CD8-positive, alpha-beta memory T cell (primary cell): ENCODE data around the gene NELFCD. TPM values are rescaled to one million over a fixed set of nuclear protein-coding genes. Genes with fewer than 3 reads are reported as not detected.
"Not testable (repeated sequence)": the region's sequence is repeated elsewhere in the genome, so short reads cannot be mapped to it uniquely, and the experiment has no call there.

ENCODE experiments used
- CTCF ChIA-PET: fragments of 350-600 bp; sonication (Branson Sonifier 250); formaldehyde crosslinking; loops from one replicate; lab custom pipeline; 2021; ENCODE audit warnings: antibody characterized with exemption; lab: Charles Lee
- POLR2A ChIA-PET: fragments of 350-600 bp; sonication (Branson Sonifier 250); formaldehyde crosslinking; loops from one replicate; lab custom pipeline; 2021; ENCODE audit warnings: antibody characterized with exemption; lab: Charles Lee
- DNase-seq, 5 donors: peaks; one replicate each; pipeline versions ENCODE4 v3.0.0 to v3.0.0-alpha.2; 2020 to 2022; ENCODE audit warnings: mixed read lengths in 1 of 5
- H3K27ac ChIP-seq: one replicate; pipeline ENCODE4 v1.7.0; 2013; ENCODE audit warnings: low read depth, mild to moderate bottlenecking, low read length, moderate library complexity
- H3K27me3 ChIP-seq: 2 replicates; pipeline ENCODE4 v1.7.0; 2013; ENCODE audit warnings: low read length, mild to moderate bottlenecking; ENCODE audit not compliant: insufficient read depth, poor library complexity, severe bottlenecking
- H3K36me3 ChIP-seq: 2 replicates; pipeline ENCODE4 v1.7.0; 2013; ENCODE audit warnings: mild to moderate bottlenecking, low read length, moderate library complexity; ENCODE audit not compliant: insufficient read depth
- H3K4me1 ChIP-seq: 2 replicates; pipeline ENCODE4 v1.7.0; 2013; ENCODE audit warnings: mild to moderate bottlenecking, low read length, moderate library complexity; ENCODE audit not compliant: insufficient read depth
- H3K4me3 ChIP-seq: 2 replicates; pipeline ENCODE4 v1.7.0; 2013; ENCODE audit warnings: mild to moderate bottlenecking, low read length
- H3K9me3 ChIP-seq: 2 replicates; pipeline ENCODE4 v1.7.0; 2013; ENCODE audit warnings: mild to moderate bottlenecking, low read length
- H3K27ac Mint-ChIP-seq, 8 donors: one replicate each; pipeline ENCODE4 v1.8.0; 2020 to 2021; ENCODE audit warnings: mixed read lengths in 8 of 8, mild to moderate bottlenecking in 6 of 8, inconsistent platforms in 3 of 8, moderate library complexity in 3 of 8
- H3K27me3 Mint-ChIP-seq, 2 donors: one replicate each; pipeline ENCODE4 v1.8.0; 2020 to 2021; ENCODE audit warnings: mixed read lengths in 2 of 2, mild to moderate bottlenecking in 1 of 2, moderate library complexity in 1 of 2
- H3K36me3 Mint-ChIP-seq, 3 donors: one replicate each; pipeline ENCODE4 v1.8.0; 2020 to 2021; ENCODE audit warnings: mixed read lengths in 3 of 3, inconsistent platforms in 1 of 3, mild to moderate bottlenecking in 1 of 3
- H3K4me1 Mint-ChIP-seq, 3 donors: one replicate each; pipeline ENCODE4 v1.8.0; 2020 to 2021; ENCODE audit warnings: mixed read lengths in 3 of 3, inconsistent platforms in 1 of 3, mild to moderate bottlenecking in 1 of 3
- H3K4me3 Mint-ChIP-seq, 7 donors: one replicate each; pipeline ENCODE4 v1.8.0; 2020 to 2021; ENCODE audit warnings: mixed read lengths in 7 of 7, mild to moderate bottlenecking in 6 of 7, moderate library complexity in 4 of 7, inconsistent platforms in 2 of 7
- H3K9me3 Mint-ChIP-seq, 5 donors: one replicate each; pipeline ENCODE4 v1.8.0; 2020 to 2022; ENCODE audit warnings: mixed read lengths in 5 of 5, mild to moderate bottlenecking in 3 of 5, moderate library complexity in 2 of 5, inconsistent platforms in 1 of 5
- polyA plus RNA-seq: library from polyadenylated mRNA; unstranded; fragments of 300-500 nt; fragmentation: Illumina TruSeq; gene quantifications from one replicate; pipeline ENCODE4 v1.2.3, GENCODE V29; 2021
- total RNA-seq, 2 experiments: library from RNA; stranded (reverse); gene quantifications; one replicate each; pipeline ENCODE4 v1.2.3, GENCODE V29; 2021

Gene NELFCD
- total and polyA plus RNA-seq, 3 experiments from 2014 or later, result 78.1 to 108 (median 101) TPM

- H3K4me1 ChIP-seq, result no peaks in the 10 kb centered on the region
- Mint-ChIP-seq H3K9me3 (peaks cover 0 to 21% (median 18%) of the 10 kb centered on the region in 5 donors), H3K36me3 (peaks cover 0 to 17% (median 0%) of the 10 kb centered on the region in 3 donors), H3K27ac (peak overlapping the region in 2 of 8 donors; percentile 41 to 59), H3K4me3 (peak overlapping the region in 1 of 7 donors; percentile 67), H3K4me1 (no peaks in the 10 kb centered on the region), H3K27me3 (peaks cover 0 to 3% of the 10 kb centered on the region in 2 donors)
- no peak for DNase-seq
- POLR2A ChIA-PET, result no interaction called here
- H3K27ac ChIP-seq, result no peak overlapping the region
- H3K36me3 ChIP-seq, result no peaks in the 10 kb centered on the region
- H3K27me3 ChIP-seq, result no peaks in the 10 kb centered on the region
- no peaks in the 10 kb centered on the region for H3K9me3 ChIP-seq
- H3K4me3 ChIP-seq, result no peak overlapping the region
- CTCF ChIA-PET, result no interaction called here
Measured at GRCh38 chr20:58976061-58976730, 4.9 kb upstream of the NELFCD start.

- Histone ChIP-seq H3K4me3 (no peak overlapping the region), H3K27me3 (no peaks in the 10 kb centered on the region), H3K27ac (no peak overlapping the region), H3K4me1 (peaks cover 17% of the 10 kb centered on the region), H3K36me3 (no peaks in the 10 kb centered on the region), H3K9me3 (no peaks in the 10 kb centered on the region)
- Mint-ChIP-seq H3K27me3 (peaks cover 0 to 10% of the 10 kb centered on the region in 2 donors), H3K36me3 (peaks cover 0 to 17% (median 6%) of the 10 kb centered on the region in 3 donors), H3K4me1 (peaks cover 12 to 17% (median 15%) of the 10 kb centered on the region in 3 donors), H3K9me3 (peaks cover 0 to 21% (median 18%) of the 10 kb centered on the region in 5 donors), H3K27ac (peak overlapping the region in 2 of 8 donors; percentile 33 to 79), H3K4me3 (peak overlapping the region; percentile 22 to 76 (median 59))
- ChIA-PET POLR2A (no interaction called here), CTCF (no interaction called here)
- no peak for DNase-seq
Measured at GRCh38 chr20:58978351-58979190, 2.5 kb upstream of the NELFCD start.

GRCh38 chr20:58981628-58982364 lies 740 bp downstream of the NELFCD start:
- peaks cover under 1 to 20% (median 5%) of the 10 kb centered on the region in 3 donors for H3K36me3 Mint-ChIP-seq
- H3K4me1 Mint-ChIP-seq, result peaks cover 39 to 46% (median 42%) of the 10 kb centered on the region in 3 donors
- DNase-seq, result peak in 1 of 5 donors; percentile 9
- ChIA-PET POLR2A (interaction anchor here (0.6 to 3.0 kb wide), 10 partner anchors 51 to 331 kb away, joined by 3 to 14 read pairs (median 6); partner anchors contain the start of genes ATP5F1E and STX16), CTCF (interaction anchor here (0.7 to 1.4 kb wide), 4 partner anchors 17 to 200 kb away, joined by 3 read pairs; no protein-coding TSS in a partner anchor)
- Histone ChIP-seq H3K4me3 (peak overlapping the region; percentile 73), H3K27ac (peak overlapping the region; percentile 70), H3K27me3 (no peaks in the 10 kb centered on the region), H3K4me1 (peaks cover 30% of the 10 kb centered on the region), H3K36me3 (peaks cover 7% of the 10 kb centered on the region), H3K9me3 (no peaks in the 10 kb centered on the region)
- H3K4me3 Mint-ChIP-seq, result peak overlapping the region; percentile 85 to 97 (median 95)
- H3K27ac Mint-ChIP-seq, result peak overlapping the region; percentile 87 to 95 (median 92)
- H3K9me3 Mint-ChIP-seq, result peaks cover 0 to 1% (median under 1%) of the 10 kb centered on the region in 5 donors
- H3K27me3 Mint-ChIP-seq, result peaks cover 0 to 7% of the 10 kb centered on the region in 2 donors

- peak overlapping the region; percentile 73 for H3K4me3 ChIP-seq
- Mint-ChIP-seq H3K36me3 (peaks cover 4 to 27% (median 7%) of the 10 kb centered on the region in 3 donors), H3K27me3 (peaks cover 0 to 7% of the 10 kb centered on the region in 2 donors), H3K4me3 (peak overlapping the region; percentile 85 to 96 (median 94)), H3K4me1 (peaks cover 44 to 53% (median 45%) of the 10 kb centered on the region in 3 donors), H3K27ac (peak overlapping the region; percentile 86 to 95 (median 91)), H3K9me3 (no peaks in the 10 kb centered on the region)
- ChIA-PET CTCF (interaction anchor here (0.6 to 1.4 kb wide), 7 partner anchors 16 to 536 kb away, joined by 3 read pairs; no protein-coding TSS in a partner anchor), POLR2A (interaction anchor here (0.9 to 3.0 kb wide), 4 partner anchors 50 to 330 kb away, joined by 3 to 14 read pairs (median 8); partner anchors contain the start of gene ATP5F1E)
- H3K36me3 ChIP-seq, result peaks cover 14% of the 10 kb centered on the region
- peaks cover 30% of the 10 kb centered on the region for H3K4me1 ChIP-seq
- no peaks in the 10 kb centered on the region for H3K9me3 ChIP-seq
- H3K27me3 ChIP-seq, result no peaks in the 10 kb centered on the region
- H3K27ac ChIP-seq, result peak overlapping the region; percentile 70
- peak in 3 of 5 donors; percentile 29 to 68 (median 65) for DNase-seq
Measured at GRCh38 chr20:58982406-58983114, 1.5 kb downstream of the NELFCD start.

- CTCF ChIA-PET, result interaction anchor here (0.6 to 1.2 kb wide), 5 partner anchors 15 to 536 kb away, joined by 3 read pairs; no protein-coding TSS in a partner anchor
- H3K9me3 ChIP-seq, H3K27me3 ChIP-seq, DNase-seq, H3K9me3 Mint-ChIP-seq, H3K27me3 Mint-ChIP-seq: not testable (repeated sequence)
- Histone ChIP-seq H3K36me3 (peaks cover 20% of the 10 kb centered on the region), H3K27ac (peak overlapping the region; percentile 70), H3K4me3 (peak overlapping the region; percentile 73), H3K4me1 (peaks cover 30% of the 10 kb centered on the region)
- Mint-ChIP-seq H3K27ac (peak overlapping the region; percentile 86 to 95 (median 91)), H3K4me3 (peak overlapping the region; percentile 85 to 96 (median 94)), H3K36me3 (peaks cover 5 to 33% (median 8%) of the 10 kb centered on the region in 3 donors), H3K4me1 (peaks cover 45 to 53% (median 50%) of the 10 kb centered on the region in 3 donors)
- POLR2A ChIA-PET, result interaction anchor here (2.6 to 3.0 kb wide), 2 partner anchors 49 to 94 kb away, joined by 13 to 14 read pairs; partner anchors contain the start of gene ATP5F1E
Measured at GRCh38 chr20:58983115-58983468, 2.0 kb downstream of the NELFCD start.

GRCh38 chr20:58984691-58985090 lies 3.6 kb downstream of the NELFCD start:
- H3K36me3 ChIP-seq, result peaks cover 34% of the 10 kb centered on the region
- Mint-ChIP-seq H3K27me3 (peaks cover 0 to 7% of the 10 kb centered on the region in 2 donors), H3K27ac (peak overlapping the region in 6 of 8 donors; percentile 30 to 95 (median 74)), H3K4me1 (peaks cover 45 to 53% (median 50%) of the 10 kb centered on the region in 3 donors), H3K36me3 (peaks cover 5 to 49% (median 10%) of the 10 kb centered on the region in 3 donors), H3K9me3 (no peaks in the 10 kb centered on the region), H3K4me3 (peak overlapping the region in 1 of 7 donors; percentile 1)
- DNase-seq, result no peak
- H3K4me1 ChIP-seq, result peaks cover 30% of the 10 kb centered on the region
- no peaks in the 10 kb centered on the region for H3K9me3 ChIP-seq
- H3K27me3 ChIP-seq, result no peaks in the 10 kb centered on the region
- CTCF ChIA-PET, result interaction anchor here (1.4 kb wide), 1 partner anchor 237 kb away, joined by 4 read pairs; no protein-coding TSS in a partner anchor
- H3K4me3 ChIP-seq, result no peak overlapping the region
- POLR2A ChIA-PET, result no interaction called here
- no peak overlapping the region for H3K27ac ChIP-seq
